H1 (cell line): ENCODE results near the gene PLCH2. TPM values are rescaled to one million over a fixed set of nuclear protein-coding genes. Genes with fewer than 3 reads are reported as not detected.
A peak's percentile ranks its signal among the peaks of the same experiment; 100 is the strongest.

Experiments
- CTCF ChIA-PET: fragments of 300-600 bp; sonication (Branson Sonifier 250); formaldehyde crosslinking; loops from one replicate; lab custom pipeline; 2021; ENCODE audit not compliant: partially characterized antibody; lab: Charles Lee
- POLR2A ChIA-PET: fragments of 300-600 bp; sonication (Branson Sonifier 250); formaldehyde crosslinking; loops from one replicate; lab custom pipeline; 2021; ENCODE audit warnings: inconsistent platforms; ENCODE audit not compliant: partially characterized antibody; lab: Charles Lee
- DNase-seq, 2 experiments: peaks; one replicate each; pipeline versions ENCODE4 v3.0.0 to v3.0.0-alpha.2; 2010 to 2022; ENCODE audit warnings: low spot score in 2 of 2, low read depth in 1 of 2, mixed read lengths in 1 of 2
- FAIRE-seq: peaks from 2 replicates; lab custom pipeline; 2011; peaks lifted over from hg19 to GRCh38; lab: Jason Lieb, UNC
- H2AFZ ChIP-seq: 2 replicates; pipeline ENCODE4 v1.8.1; 2012; ENCODE audit warnings: low read length, inconsistent platforms
- H2AK5ac ChIP-seq: 2 replicates; pipeline ENCODE4 v1.6.1; 2013; ENCODE audit warnings: low read depth, low read length
- H2BK120ac ChIP-seq: replicated peaks from 2 replicates; pipeline ENCODE3; 2013; ENCODE audit warnings: low read depth, low read length, inconsistent platforms
- H2BK12ac ChIP-seq: 2 replicates; pipeline ENCODE4 v1.6.1; 2013; ENCODE audit warnings: low read depth, low read length
- H2BK15ac ChIP-seq: 2 replicates; pipeline ENCODE4 v1.6.1; 2013; ENCODE audit warnings: low read length
- H2BK20ac ChIP-seq: 2 replicates; pipeline ENCODE4 v1.6.1; 2013; ENCODE audit warnings: low read length
- H2BK5ac ChIP-seq: 2 replicates; pipeline ENCODE4 v1.6.1; 2013; ENCODE audit warnings: low read depth, low read length
- H3K14ac ChIP-seq: 2 replicates; pipeline ENCODE4 v1.6.1; 2013; ENCODE audit warnings: inconsistent platforms; ENCODE audit not compliant: insufficient read length
- H3K18ac ChIP-seq: 2 replicates; pipeline ENCODE4 v1.6.1; 2013; ENCODE audit warnings: low read length; ENCODE audit errors: extremely low read depth
- H3K23ac ChIP-seq: 2 replicates; pipeline ENCODE4 v1.6.1; 2013; ENCODE audit warnings: inconsistent platforms; ENCODE audit not compliant: insufficient read length
- H3K23me2 ChIP-seq: 2 replicates; pipeline ENCODE4 v1.6.1; 2013; ENCODE audit warnings: low read depth, low read length
- H3K27ac ChIP-seq: 2 replicates; pipeline ENCODE4 v1.6.1; 2011; ENCODE audit warnings: low read depth, low read length, inconsistent platforms
- H3K27me3 ChIP-seq, 4 experiments: replicated peaks in 1 of 4; 1 replicate in 1 of 4; 2 replicates in 3 of 4; pipeline versions ENCODE4 v1.6.1 to v1.8.1; 2011 to 2013; ENCODE audit warnings: low read length in 3 of 4, mild to moderate bottlenecking in 3 of 4, inconsistent platforms in 2 of 4, mixed read lengths in 2 of 4, moderate library complexity in 1 of 4; ENCODE audit not compliant: control insufficient read depth in 3 of 4, insufficient read depth in 3 of 4; ENCODE audit errors: extremely low read depth in 1 of 4
- H3K36me3 ChIP-seq, 4 experiments: 2 replicates each; pipeline versions ENCODE4 v1.6.1 to v1.8.1; 2011 to 2013; ENCODE audit warnings: mild to moderate bottlenecking in 4 of 4, low read length in 3 of 4, moderate library complexity in 2 of 4, control low read depth in 1 of 4, inconsistent platforms in 1 of 4; ENCODE audit not compliant: insufficient read depth in 4 of 4, control insufficient read depth in 2 of 4
- H3K4ac ChIP-seq: replicated peaks from 2 replicates; pipeline ENCODE3; 2013; ENCODE audit warnings: low read length, low read depth, mixed read lengths, inconsistent platforms; ENCODE audit not compliant: insufficient read length
- H3K4me1 ChIP-seq, 4 experiments: replicated peaks in 1 of 4; 1 replicate in 1 of 4; 2 replicates in 3 of 4; pipeline versions ENCODE4 v1.6.1 to v1.8.1; 2011 to 2013; ENCODE audit warnings: low read length in 3 of 4, inconsistent platforms in 2 of 4, mixed read lengths in 1 of 4; ENCODE audit not compliant: insufficient read depth in 4 of 4, control insufficient read depth in 3 of 4
- H3K4me2 ChIP-seq, 2 experiments: 2 replicates each; pipeline versions ENCODE4 v1.6.1 to v1.8.1; 2011 to 2013; ENCODE audit warnings: low read depth in 2 of 2, low read length in 2 of 2, control low read depth in 1 of 2, inconsistent platforms in 1 of 2, mild to moderate bottlenecking in 1 of 2; ENCODE audit not compliant: insufficient read depth in 1 of 2
- H3K4me3 ChIP-seq, 4 experiments: fragments of 200-600, 300-600 bp in 1 of 4; sonication (generic), shearing (Covaris generic), sonication (Bioruptor Twin) in 1 of 4; 2 replicates each; pipeline versions ENCODE4 v1.5.1 to v1.8.1; 2011 to 2016; ENCODE audit warnings: low read length in 4 of 4, low read depth in 3 of 4, control low read depth in 2 of 4, inconsistent platforms in 2 of 4, mild to moderate bottlenecking in 2 of 4, mixed read lengths in 1 of 4, moderate library complexity in 1 of 4; ENCODE audit not compliant: insufficient read depth in 2 of 4; ENCODE audit errors: extremely low read depth in 1 of 4
- H3K56ac ChIP-seq: replicated peaks from 2 replicates; pipeline ENCODE3; 2013; ENCODE audit warnings: low read depth, mild to moderate bottlenecking, mixed read lengths, low read length, inconsistent platforms; ENCODE audit not compliant: insufficient read length
- H3K79me1 ChIP-seq: 2 replicates; pipeline ENCODE4 v1.6.1; 2013; ENCODE audit warnings: low read depth, low read length, control low read depth
- H3K79me2 ChIP-seq, 2 experiments: 2 replicates each; pipeline versions ENCODE4 v1.6.1 to v1.8.1; 2012 to 2013; ENCODE audit warnings: low read length in 2 of 2, mild to moderate bottlenecking in 2 of 2, inconsistent platforms in 1 of 2; ENCODE audit not compliant: insufficient read depth in 2 of 2, control insufficient read depth in 1 of 2
- H3K9ac ChIP-seq, 4 experiments: replicated peaks in 1 of 4; 1 replicate in 1 of 4; 2 replicates in 3 of 4; pipeline versions ENCODE4 v1.6.1 to v1.8.1; 2011 to 2013; ENCODE audit warnings: low read depth in 3 of 4, low read length in 3 of 4, control low read depth in 2 of 4, mild to moderate bottlenecking in 2 of 4, moderate library complexity in 2 of 4, inconsistent platforms in 1 of 4; ENCODE audit errors: extremely low read depth in 1 of 4
- H3K9me3 ChIP-seq, 2 experiments: 2 replicates each; pipeline versions ENCODE4 v1.6.1 to v1.8.1; 2012 to 2013; ENCODE audit warnings: mild to moderate bottlenecking in 2 of 2, moderate library complexity in 2 of 2, control low read depth in 1 of 2, inconsistent platforms in 1 of 2, low read depth in 1 of 2, low read length in 1 of 2, mixed read lengths in 1 of 2; ENCODE audit not compliant: insufficient read depth in 2 of 2
- H4K20me1 ChIP-seq, 2 experiments: replicated peaks in 1 of 2; 2 replicates each; pipeline versions ENCODE3 to v1.8.1; 2011 to 2013; ENCODE audit warnings: inconsistent platforms in 2 of 2, low read length in 2 of 2, mild to moderate bottlenecking in 1 of 2; ENCODE audit not compliant: insufficient read depth in 2 of 2, control insufficient read depth in 1 of 2
- H4K5ac ChIP-seq: 2 replicates; pipeline ENCODE4 v1.6.1; 2013; ENCODE audit warnings: low read length, low read depth, mixed read lengths, inconsistent platforms; ENCODE audit not compliant: insufficient read length
- H4K8ac ChIP-seq: 2 replicates; pipeline ENCODE4 v1.8.0; 2013; ENCODE audit warnings: mild to moderate bottlenecking, moderate library complexity, low read length, inconsistent platforms; ENCODE audit not compliant: insufficient read depth; ENCODE audit errors: extremely low read depth
- H4K91ac ChIP-seq: replicated peaks from 2 replicates; pipeline ENCODE3; 2013; ENCODE audit warnings: low read length, mixed read lengths, inconsistent platforms; ENCODE audit not compliant: insufficient read length
- ASH2L ChIP-seq: fragments of 200-600, 300-600 bp; sonication (generic); IDR thresholded peaks from one replicate; pipeline ENCODE4 v1.7.1; 2017; ENCODE audit warnings: low read length
- RBBP5 ChIP-seq: IDR thresholded peaks from 2 replicates; pipeline ENCODE4 v1.7.1; 2012; ENCODE audit warnings: low read depth, mild to moderate bottlenecking, inconsistent platforms, low read length, moderate library complexity, borderline replicate concordance
- TAF1 ChIP-seq: IDR thresholded peaks from 2 replicates; pipeline ENCODE4 v1.6.1; 2011; ENCODE audit warnings: mild to moderate bottlenecking, low read depth, low read length
- WGBS, 2 experiments: shearing (Covaris generic) in 1 of 2; methylation state at CpG; one replicate each; pipeline versions ENCODE4 v1.1.6 to v1.1.7; 2013 to 2015; ENCODE audit warnings: low lambda C conversion rate in 2 of 2, mixed read lengths in 2 of 2, inconsistent platforms in 1 of 2, low coverage in 1 of 2, missing lambda C conversion rate in 1 of 2; ENCODE audit not compliant: insufficient replicate concordance in 2 of 2, insufficient coverage in 1 of 2, insufficient read length in 1 of 2; ENCODE audit errors: extremely low coverage in 1 of 2, missing lambda C conversion rate in 1 of 2; 5-methylcytosine and 5-hydroxymethylcytosine counted together
- polyA plus RNA-seq, 7 experiments: library from polyadenylated mRNA; depleted of rRNA in 3 of 7; stranded (reverse) in 5 of 7; unstranded in 2 of 7; fragments of >200 nt in 5 of 7; fragments of 200-250 nt in 2 of 7; gene quantifications; 1 replicate in 5 of 7; 2 replicates in 1 of 7; 4 replicates in 1 of 7; pipeline versions ENCODE4 v1.2.1 to v1.2.3, GENCODE V29; 2011 to 2013; ENCODE audit warnings: missing spikeins in 2 of 7, mixed read lengths in 2 of 7
- total RNA-seq: library from RNA; stranded (reverse); fragmentation: NEBNext Ultra II Directional; extraction: Animal tissue kit (Norgen Biotek cat#: 25700); gene quantifications from 2 replicates; pipeline ENCODE4 v1.2.1, GENCODE V29; 2021

The PLCH2 gene
- total and polyA plus RNA-seq, 2 of the 8 experiments (the other 6 are each of a cell fraction or from before 2014, with no cell fraction given): 0.14 to 0.19 TPM

GRCh38 chr1:2431103-2431502, 45.0 kb upstream of the PLCH2 start:
- Histone ChIP-seq H4K5ac (no peak overlapping the region), H3K9ac (no peak overlapping the region), H2BK5ac (0 out of 2 replicates have a peak overlapping the region, but pooled peaks have one; percentile 35), H3K14ac (no peak overlapping the region), H2BK15ac (no peak overlapping the region), H4K20me1 (peaks cover 0 to 1% of the 10 kb centered on the region in 2 experiments), H2BK20ac (no peak overlapping the region), H3K18ac (no peak overlapping the region), H4K8ac (no peak overlapping the region), H3K4ac (peak overlapping the region; percentile 78), H3K4me3 (no peak overlapping the region), H3K4me2 (no peak overlapping the region), H4K91ac (peak overlapping the region; percentile 65), H2BK120ac (no peak overlapping the region), H3K36me3 (no peaks in the 10 kb centered on the region), H3K23ac (no peak overlapping the region), H3K27me3 (no peaks in the 10 kb centered on the region), H3K56ac (no peak overlapping the region), H3K27ac (no peak overlapping the region), H3K79me2 (no peaks in the 10 kb centered on the region), H3K23me2 (no peaks in the 10 kb centered on the region), H2AFZ (no peak overlapping the region), H3K9me3 (peaks cover 11 to 27% of the 10 kb centered on the region in 2 experiments; a peak in 3 of 4 replicates), H3K4me1 (no peaks in the 10 kb centered on the region), H3K79me1 (no peaks in the 10 kb centered on the region), H2BK12ac (peak overlapping the region; percentile 50; the same call in 1 of the 2 replicates), H2AK5ac (no peak overlapping the region)
- ChIA-PET CTCF (interaction anchor here (1.2 to 4.2 kb wide), 11 partner anchors 10 to 1173 kb away, joined by 3 to 48 read pairs (median 6); no protein-coding TSS in a partner anchor), POLR2A (no interaction called here)
- no peak for TF ChIP-seq ASH2L
- no peak for TF ChIP-seq RBBP5
- no peak for TF ChIP-seq TAF1
- no peak for DNase-seq
- 84% methylated on average over 16 of the region's 16 CpGs; no CpG with 5 or more reads in 1 of the 2 experiments for WGBS, 2 experiments
- no peak for FAIRE-seq
